CD14-positive monocyte (primary cell): Measurements from ENCODE around the gene ZNF277. TPM values are rescaled to one million over a fixed set of nuclear protein-coding genes. Genes with fewer than 3 reads are reported as not detected.

Source experiments
- DNase-seq, 3 donors: peaks; one replicate each; pipeline ENCODE4 v3.0.0-alpha.2; 2011 to 2022
- H2AFZ ChIP-seq: 2 replicates; pipeline ENCODE4 v1.6.0; 2012; ENCODE audit warnings: mild to moderate bottlenecking, low read depth, low read length, inconsistent platforms; ENCODE audit not compliant: insufficient read depth, poor library complexity, severe bottlenecking
- H3K27ac ChIP-seq, 2 donors: 1 replicate in 1 of 2; 2 replicates in 1 of 2; pipeline ENCODE4 v1.5.1; 2012 to 2013; ENCODE audit warnings: low read length in 2 of 2, control low read depth in 1 of 2, inconsistent platforms in 1 of 2, low read depth in 1 of 2, mild to moderate bottlenecking in 1 of 2
- H3K27me3 ChIP-seq, 2 donors: one replicate each; pipeline versions ENCODE4 v1.6.0 to v1.6.1; 2011 to 2013; ENCODE audit warnings: low read length in 2 of 2; ENCODE audit not compliant: control insufficient read depth in 2 of 2, insufficient read depth in 2 of 2
- H3K36me3 ChIP-seq, 2 donors: replicated peaks in 1 of 2; 1 replicate in 1 of 2; 2 replicates in 1 of 2; pipeline versions ENCODE4 v1.5.1 to v1.6.1; 2012 to 2013; ENCODE audit warnings: low read length in 2 of 2, control low read depth in 1 of 2, inconsistent platforms in 1 of 2, mild to moderate bottlenecking in 1 of 2; ENCODE audit not compliant: insufficient read depth in 2 of 2, control insufficient read depth in 1 of 2
- H3K4me1 ChIP-seq, 2 donors: 1 replicate in 1 of 2; 2 replicates in 1 of 2; pipeline versions ENCODE4 v1.5.1 to v1.6.1; 2012 to 2013; ENCODE audit warnings: low read length in 2 of 2, control low read depth in 1 of 2, inconsistent platforms in 1 of 2, mild to moderate bottlenecking in 1 of 2, moderate library complexity in 1 of 2; ENCODE audit not compliant: insufficient read depth in 2 of 2, control insufficient read depth in 1 of 2
- H3K4me2 ChIP-seq: replicated peaks from 2 replicates; pipeline ENCODE3; 2012; ENCODE audit warnings: low read length, moderate library complexity, mild to moderate bottlenecking; ENCODE audit not compliant: poor library complexity, severe bottlenecking; ENCODE audit errors: extremely low read depth
- H3K4me3 ChIP-seq, 3 experiments: fragments of 200-600 bp in 1 of 3; sonication (generic) in 1 of 3; replicated peaks in 1 of 3; 1 replicate in 2 of 3; 2 replicates in 1 of 3; pipeline ENCODE4 v1.5.1; 2011 to 2013; ENCODE audit warnings: low read length in 3 of 3, mild to moderate bottlenecking in 3 of 3, control low read depth in 2 of 3, low read depth in 2 of 3, inconsistent platforms in 1 of 3, moderate library complexity in 1 of 3
- H3K79me2 ChIP-seq: 2 replicates; pipeline ENCODE4 v1.6.0; 2012; ENCODE audit warnings: mild to moderate bottlenecking, control low read depth, inconsistent platforms, low read length, moderate library complexity; ENCODE audit not compliant: insufficient read depth
- H3K9ac ChIP-seq: 2 replicates; pipeline ENCODE4 v1.6.0; 2017; ENCODE audit warnings: low read length, mild to moderate bottlenecking; ENCODE audit not compliant: insufficient read depth, poor library complexity, severe bottlenecking
- H3K9me3 ChIP-seq, 2 donors: replicated peaks in 1 of 2; 1 replicate in 1 of 2; 2 replicates in 1 of 2; pipeline versions ENCODE4 v1.5.1 to v1.6.1; 2012 to 2013; ENCODE audit warnings: low read length in 2 of 2, control low read depth in 1 of 2; ENCODE audit not compliant: control insufficient read depth in 1 of 2, insufficient read depth in 1 of 2
- H4K20me1 ChIP-seq: 2 replicates; pipeline ENCODE4 v1.6.0; 2012; ENCODE audit warnings: mild to moderate bottlenecking, low read length, control low read depth, moderate library complexity; ENCODE audit not compliant: insufficient read depth
- H3K27ac Mint-ChIP-seq, 7 donors: one replicate each; pipeline ENCODE4 v1.8.0; 2020; ENCODE audit warnings: mild to moderate bottlenecking in 7 of 7, mixed read lengths in 7 of 7, moderate library complexity in 6 of 7, inconsistent platforms in 2 of 7
- H3K27me3 Mint-ChIP-seq, 3 donors: one replicate each; pipeline ENCODE4 v1.8.0; 2021 to 2022; ENCODE audit warnings: low read depth in 3 of 3, mild to moderate bottlenecking in 3 of 3, mixed read lengths in 3 of 3, moderate library complexity in 3 of 3, inconsistent platforms in 1 of 3
- H3K36me3 Mint-ChIP-seq, 2 donors: one replicate each; pipeline ENCODE4 v1.8.0; 2020; ENCODE audit warnings: mixed read lengths in 2 of 2, inconsistent platforms in 1 of 2, mild to moderate bottlenecking in 1 of 2
- H3K4me1 Mint-ChIP-seq: one replicate; pipeline ENCODE4 v1.8.0; 2020; ENCODE audit warnings: mild to moderate bottlenecking, mixed read lengths
- H3K4me3 Mint-ChIP-seq, 2 donors: one replicate each; pipeline ENCODE4 v1.8.0; 2020; ENCODE audit warnings: mild to moderate bottlenecking in 2 of 2, mixed read lengths in 2 of 2, moderate library complexity in 1 of 2
- H3K9me3 Mint-ChIP-seq, 7 donors: one replicate each; pipeline ENCODE4 v1.8.0; 2020 to 2022; ENCODE audit warnings: mixed read lengths in 7 of 7, mild to moderate bottlenecking in 6 of 7, moderate library complexity in 6 of 7, inconsistent platforms in 2 of 7
- WGBS: methylation state at CpG from one replicate; pipeline ENCODE4 v1.1.5; 2013; ENCODE audit warnings: missing lambda C conversion rate; ENCODE audit not compliant: insufficient coverage; 5-methylcytosine and 5-hydroxymethylcytosine counted together
- intact Hi-C, 2 donors: fragments of 100-400 bp; cut with micrococcal nuclease; formaldehyde crosslinking; loops; one replicate each; pipeline versions ENCODE4 v1.15.0 to v1.15.1; 2023
- polyA plus RNA-seq, 3 donors: library from polyadenylated mRNA; depleted of rRNA in 1 of 3; unstranded in 2 of 3; stranded (reverse) in 1 of 3; fragments of 300-500 nt in 2 of 3; fragments of >200 nt in 1 of 3; fragmentation: Illumina TruSeq in 2 of 3; gene quantifications; 1 replicate in 2 of 3; 2 replicates in 1 of 3; pipeline ENCODE4 v1.2.3, GENCODE V29; 2012 to 2021
- TF ChIP-seq, protein P1 (sequence below): fragments of 200-600 bp; IDR thresholded peaks from one replicate; pipeline ENCODE4 v1.8.0; 2022; ENCODE audit warnings: antibody characterized with exemption, mild to moderate bottlenecking

ZNF277 gene
- polyA plus RNA-seq, 3 donors, result 17.5 to 20.7 (median 20.0) TPM

DNA sequence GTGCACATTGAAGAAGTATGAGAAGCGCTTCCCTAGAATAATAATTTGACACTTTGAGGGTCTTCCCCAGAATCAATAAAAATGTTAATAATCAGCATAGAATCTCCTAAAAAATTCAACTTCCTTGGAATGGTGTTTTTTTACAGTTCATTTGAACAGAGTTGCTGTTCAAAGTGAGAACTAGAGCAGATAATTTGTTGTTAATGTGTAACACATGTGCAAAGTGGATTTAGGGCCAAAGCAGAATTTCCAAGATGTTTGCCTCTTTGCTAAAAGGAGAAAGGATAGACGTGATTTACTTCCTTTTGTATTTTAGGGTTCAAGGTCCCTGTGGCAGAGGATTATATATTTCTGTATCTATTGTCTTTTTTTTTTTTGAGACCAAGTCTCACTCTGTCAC is 73.8 kb downstream of the ZNF277 start:
- no peaks in the 10 kb centered on the region for H3K36me3 Mint-ChIP-seq
- H3K9me3 Mint-ChIP-seq, result peaks cover 0 to 7% (median 0%) of the 10 kb centered on the region in 7 donors
- H3K4me1 Mint-ChIP-seq, result no peaks in the 10 kb centered on the region
- Histone ChIP-seq H3K27me3 (no peaks in the 10 kb centered on the region), H3K4me1 (no peaks in the 10 kb centered on the region), H3K9me3 (no peaks in the 10 kb centered on the region), H3K4me3 (no peak overlapping the region), H3K4me2 (no peak overlapping the region), H2AFZ (no peak overlapping the region), H3K9ac (no peak overlapping the region), H3K27ac (no peak overlapping the region), H3K36me3 (no peaks in the 10 kb centered on the region), H3K79me2 (no peaks in the 10 kb centered on the region), H4K20me1 (peaks cover 26% of the 10 kb centered on the region)
- peaks cover 0 to 2% (median 0%) of the 10 kb centered on the region in 3 donors for H3K27me3 Mint-ChIP-seq
- TF ChIP-seq, protein P1, sequence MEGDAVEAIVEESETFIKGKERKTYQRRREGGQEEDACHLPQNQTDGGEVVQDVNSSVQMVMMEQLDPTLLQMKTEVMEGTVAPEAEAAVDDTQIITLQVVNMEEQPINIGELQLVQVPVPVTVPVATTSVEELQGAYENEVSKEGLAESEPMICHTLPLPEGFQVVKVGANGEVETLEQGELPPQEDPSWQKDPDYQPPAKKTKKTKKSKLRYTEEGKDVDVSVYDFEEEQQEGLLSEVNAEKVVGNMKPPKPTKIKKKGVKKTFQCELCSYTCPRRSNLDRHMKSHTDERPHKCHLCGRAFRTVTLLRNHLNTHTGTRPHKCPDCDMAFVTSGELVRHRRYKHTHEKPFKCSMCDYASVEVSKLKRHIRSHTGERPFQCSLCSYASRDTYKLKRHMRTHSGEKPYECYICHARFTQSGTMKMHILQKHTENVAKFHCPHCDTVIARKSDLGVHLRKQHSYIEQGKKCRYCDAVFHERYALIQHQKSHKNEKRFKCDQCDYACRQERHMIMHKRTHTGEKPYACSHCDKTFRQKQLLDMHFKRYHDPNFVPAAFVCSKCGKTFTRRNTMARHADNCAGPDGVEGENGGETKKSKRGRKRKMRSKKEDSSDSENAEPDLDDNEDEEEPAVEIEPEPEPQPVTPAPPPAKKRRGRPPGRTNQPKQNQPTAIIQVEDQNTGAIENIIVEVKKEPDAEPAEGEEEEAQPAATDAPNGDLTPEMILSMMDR, result no peak
- no peak overlapping the region for H3K4me3 Mint-ChIP-seq
- no peak for DNase-seq
- no CpG with 5 or more reads among the region's 2 CpGs for WGBS
- no peak overlapping the region for H3K27ac Mint-ChIP-seq
- intact Hi-C loops, result no loop called here

GRCh38 chr7:112282476-112283188 is 76.1 kb downstream of the ZNF277 start:
- Mint-ChIP-seq H3K36me3 (peaks cover 0 to 9% of the 10 kb centered on the region in 2 donors), H3K27me3 (peaks cover 0 to 2% (median 0%) of the 10 kb centered on the region in 3 donors), H3K4me3 (no peak overlapping the region), H3K4me1 (no peaks in the 10 kb centered on the region), H3K9me3 (peaks cover 0 to 4% (median 0%) of the 10 kb centered on the region in 7 donors), H3K27ac (no peak overlapping the region)
- H4K20me1 ChIP-seq, result peaks cover 32% of the 10 kb centered on the region
- no peaks in the 10 kb centered on the region for H3K27me3 ChIP-seq
- H3K4me2 ChIP-seq, result no peak overlapping the region
- H2AFZ ChIP-seq, result no peak overlapping the region
- DNase-seq, result no peak
- H3K27ac ChIP-seq, result no peak overlapping the region
- peaks cover 0 to 3% of the 10 kb centered on the region in 2 donors for H3K36me3 ChIP-seq
- H3K4me1 ChIP-seq, result no peaks in the 10 kb centered on the region
- peaks cover 3% of the 10 kb centered on the region for H3K79me2 ChIP-seq
- no peaks in the 10 kb centered on the region for H3K9me3 ChIP-seq
- no peak overlapping the region for H3K9ac ChIP-seq
- intact Hi-C loops, result no loop called here
- TF ChIP-seq, protein P1, result no peak
- WGBS, result 100% methylated on average over 1 of the region's 1 CpG
- H3K4me3 ChIP-seq, result no peak overlapping the region
